ENCODE results near the gene IRAK1.

- no peak for TF ChIP-seq CTCF (IDR thresholded peaks at IDR 0.05; ENCODE audit: low read depth, low read length, poor library complexity, severe bottlenecking)
- no peak for TF ChIP-seq EZH2phosphoT487 (IDR thresholded peaks at IDR 0.05; ENCODE audit: borderline replicate concordance, low read length)
Measured at GRCh38 chrX:154026136-154027021, 6.7 kb upstream of the IRAK1 start.

Data from DOHH2 (cell line).